GM23338 (cell line): Measurements from ENCODE around the gene EEF1AKMT4. TPM values are rescaled to one million over a fixed set of nuclear protein-coding genes. Genes with fewer than 3 reads are reported as not detected.

ENCODE experiments used
- ATAC-seq: fragments of 200-7000 bp; cut with Tn5 transposase; 3 replicates; pipeline ENCODE4 v1.9.1; 2020
- DNase-seq: peaks from one replicate; pipeline ENCODE4 v3.0.0-alpha.2; 2015; ENCODE audit warnings: low spot score
- H2AFZ ChIP-seq: fragments of 200-600 bp; sonication (generic); 2 replicates; pipeline ENCODE4 v1.8.0; 2016; ENCODE audit warnings: antibody characterized with exemption, mild to moderate bottlenecking, moderate library complexity
- H3F3A ChIP-seq: fragments of 200-600 bp; sonication (generic); replicated peaks from 2 replicates; pipeline ENCODE4 v1.8.0; 2017; ENCODE audit warnings: antibody characterized with exemption, mixed run types, low read depth
- H3K27ac ChIP-seq: fragments of 200-600 bp; sonication (generic); 2 replicates; pipeline ENCODE4 v1.6.1; 2016; ENCODE audit warnings: low read depth
- H3K27me3 ChIP-seq: fragments of 200-600 bp; sonication (generic); 2 replicates; pipeline ENCODE4 v1.8.0; 2016; ENCODE audit warnings: mild to moderate bottlenecking, mixed run types, moderate library complexity; ENCODE audit not compliant: insufficient read depth
- H3K36me3 ChIP-seq: fragments of 200-600 bp; sonication (generic); 2 replicates; pipeline ENCODE4 v1.8.0; 2016; ENCODE audit warnings: mild to moderate bottlenecking; ENCODE audit not compliant: insufficient read depth
- H3K4me1 ChIP-seq: fragments of 200-600 bp; sonication (generic); 2 replicates; pipeline ENCODE4 v1.8.0; 2016; ENCODE audit warnings: mild to moderate bottlenecking, moderate library complexity; ENCODE audit not compliant: insufficient read depth
- H3K4me2 ChIP-seq: fragments of 200-600 bp; sonication (generic); 2 replicates; pipeline ENCODE4 v1.7.1; 2017; ENCODE audit warnings: mixed run types
- H3K4me3 ChIP-seq: fragments of 200-600 bp; sonication (generic); 2 replicates; pipeline ENCODE4 v1.6.1; 2016; ENCODE audit warnings: mixed run types
- H3K79me2 ChIP-seq: fragments of 200-600 bp; sonication (generic); replicated peaks from 2 replicates; pipeline ENCODE4 v1.8.0; 2017; ENCODE audit warnings: mild to moderate bottlenecking; ENCODE audit not compliant: insufficient read depth
- H3K9me2 ChIP-seq: fragments of 200-600 bp; sonication (generic); 2 replicates; pipeline ENCODE4 v1.8.0; 2017; ENCODE audit not compliant: insufficient read depth
- H4K20me1 ChIP-seq: fragments of 200-600 bp; sonication (generic); replicated peaks from 2 replicates; pipeline ENCODE4 v1.8.0; 2017; ENCODE audit warnings: mild to moderate bottlenecking; ENCODE audit not compliant: insufficient read depth
- H3K27ac Mint-ChIP-seq: 2 replicates; pipeline ENCODE4 v1.8.0; 2020; ENCODE audit warnings: inconsistent platforms, mild to moderate bottlenecking, moderate library complexity, mixed read lengths
- H3K27me3 Mint-ChIP-seq: 3 replicates; pipeline ENCODE4 v1.8.0; 2022; ENCODE audit warnings: low read depth, mild to moderate bottlenecking, moderate library complexity, mixed read lengths, inconsistent platforms; ENCODE audit not compliant: insufficient read depth, poor library complexity
- H3K36me3 Mint-ChIP-seq: 3 replicates; pipeline ENCODE4 v1.8.0; 2021; ENCODE audit warnings: low read depth, mild to moderate bottlenecking, inconsistent platforms, moderate library complexity, mixed read lengths
- H3K4me1 Mint-ChIP-seq: 3 replicates; pipeline ENCODE4 v1.8.0; 2020; ENCODE audit warnings: mild to moderate bottlenecking, inconsistent platforms, mixed read lengths
- H3K4me3 Mint-ChIP-seq: 3 replicates; pipeline ENCODE4 v1.8.0; 2021; ENCODE audit warnings: moderate library complexity, mild to moderate bottlenecking, inconsistent platforms, mixed read lengths
- H3K9me3 Mint-ChIP-seq: 3 replicates; pipeline ENCODE4 v1.8.0; 2020; ENCODE audit warnings: moderate library complexity, mild to moderate bottlenecking, inconsistent platforms, mixed read lengths
- CREB1 ChIP-seq: fragments of 250-450 bp; sonication (Bioruptor Pico); IDR thresholded peaks from 2 replicates; pipeline ENCODE4 v1.5.0; 2020; ENCODE audit warnings: low read depth, mild to moderate bottlenecking, moderate library complexity
- ETS1 ChIP-seq: IDR thresholded peaks from 2 replicates; pipeline ENCODE4 v1.6.1; 2016; ENCODE audit warnings: antibody characterized with exemption
- JUNB ChIP-seq: IDR thresholded peaks from one replicate; pipeline ENCODE4 v1.6.1; 2016; ENCODE audit warnings: antibody characterized with exemption; ENCODE audit not compliant: unreplicated experiment
- NANOG ChIP-seq: IDR thresholded peaks from 2 replicates; pipeline ENCODE4 v1.6.1; 2016; ENCODE audit warnings: antibody characterized with exemption, borderline replicate concordance
- POLR2AphosphoS5 ChIP-seq: IDR thresholded peaks from 2 replicates; pipeline ENCODE4 v1.6.1; 2016; ENCODE audit warnings: antibody characterized with exemption, low read depth
- REST ChIP-seq: IDR thresholded peaks from one replicate; pipeline ENCODE4 v1.6.1; 2018; ENCODE audit warnings: antibody characterized with exemption; ENCODE audit not compliant: unreplicated experiment
- STAT1 ChIP-seq: IDR thresholded peaks from one replicate; pipeline ENCODE4 v1.6.1; 2016; ENCODE audit warnings: antibody characterized with exemption; ENCODE audit not compliant: unreplicated experiment
- polyA plus RNA-seq: library from polyadenylated mRNA; unstranded; fragments of >200 nt; fragmentation: Nextera tagmentation; extraction: Ambion mirVana; gene quantifications from 2 replicates; pipeline ENCODE4 v1.2.1, GENCODE V29; 2016
- total RNA-seq: library from RNA; depleted of rRNA; stranded (reverse); fragments of >200 nt; shearing (Covaris generic); gene quantifications from 2 replicates; pipeline ENCODE4 v1.2.3, GENCODE V29; 2014
- TF ChIP-seq, protein P1 (sequence below): fragments of 250-450 bp; sonication (Bioruptor Pico); IDR thresholded peaks from 2 replicates; pipeline ENCODE4 v1.5.0; 2020; ENCODE audit warnings: mild to moderate bottlenecking, moderate library complexity

EEF1AKMT4 gene
- total and polyA plus RNA-seq, 2 experiments from 2014 or later, result 12.9 to 14.3 TPM

GRCh38 chr3:184235381-184236032 is 14.0 kb upstream of the EEF1AKMT4 start:
- H3K4me2 ChIP-seq, result no peak overlapping the region
- no peak for ATAC-seq
- H3K9me3 Mint-ChIP-seq, result no peaks in the 10 kb centered on the region; the same call in 2 of the 3 replicates
- H3K4me3 Mint-ChIP-seq, result no peak overlapping the region
- no peak overlapping the region for H3K4me3 ChIP-seq
- H3K27ac Mint-ChIP-seq, result no peak overlapping the region
- no peak for DNase-seq
- no peaks in the 10 kb centered on the region for H3K36me3 ChIP-seq
- H3K9me2 ChIP-seq, result no peaks in the 10 kb centered on the region
- no peak for TF ChIP-seq NANOG
- no peak overlapping the region for H2AFZ ChIP-seq
- H3K4me1 Mint-ChIP-seq, result peaks cover 11% of the 10 kb centered on the region
- no peaks in the 10 kb centered on the region for H3K4me1 ChIP-seq
- H4K20me1 ChIP-seq, result 0 out of 2 replicates have a peak, but pooled peaks cover 10% of the 10 kb centered on the region
- H3K79me2 ChIP-seq, result no peaks in the 10 kb centered on the region
- H3K36me3 Mint-ChIP-seq, result no peaks in the 10 kb centered on the region; the same call in 2 of the 3 replicates
- H3K27ac ChIP-seq, result no peak overlapping the region
- H3K27me3 Mint-ChIP-seq, result peaks cover 37% of the 10 kb centered on the region
- H3K27me3 ChIP-seq, result peaks cover 44% of the 10 kb centered on the region
- no peaks in the 10 kb centered on the region for H3F3A ChIP-seq

GRCh38 chr3:184236033-184236410 is 13.4 kb upstream of the EEF1AKMT4 start:
- Mint-ChIP-seq H3K9me3 (no peaks in the 10 kb centered on the region; the same call in 2 of the 3 replicates), H3K4me1 (peaks cover 11% of the 10 kb centered on the region), H3K4me3 (no peak overlapping the region), H3K36me3 (no peaks in the 10 kb centered on the region; the same call in 2 of the 3 replicates), H3K27ac (no peak overlapping the region), H3K27me3 (peaks cover 35% of the 10 kb centered on the region)
- H3K9me2 ChIP-seq, result no peaks in the 10 kb centered on the region
- no peaks in the 10 kb centered on the region for H3K4me1 ChIP-seq
- H3F3A ChIP-seq, result no peaks in the 10 kb centered on the region
- TF ChIP-seq ETS1, result no peak
- TF ChIP-seq NANOG, result no peak
- TF ChIP-seq CREB1 (CRISPR knock-in tag), result no peak
- no peak for TF ChIP-seq STAT1
- TF ChIP-seq JUNB, result no peak
- no peak for TF ChIP-seq POLR2AphosphoS5
- no peak for TF ChIP-seq REST
- TF ChIP-seq, protein P1, sequence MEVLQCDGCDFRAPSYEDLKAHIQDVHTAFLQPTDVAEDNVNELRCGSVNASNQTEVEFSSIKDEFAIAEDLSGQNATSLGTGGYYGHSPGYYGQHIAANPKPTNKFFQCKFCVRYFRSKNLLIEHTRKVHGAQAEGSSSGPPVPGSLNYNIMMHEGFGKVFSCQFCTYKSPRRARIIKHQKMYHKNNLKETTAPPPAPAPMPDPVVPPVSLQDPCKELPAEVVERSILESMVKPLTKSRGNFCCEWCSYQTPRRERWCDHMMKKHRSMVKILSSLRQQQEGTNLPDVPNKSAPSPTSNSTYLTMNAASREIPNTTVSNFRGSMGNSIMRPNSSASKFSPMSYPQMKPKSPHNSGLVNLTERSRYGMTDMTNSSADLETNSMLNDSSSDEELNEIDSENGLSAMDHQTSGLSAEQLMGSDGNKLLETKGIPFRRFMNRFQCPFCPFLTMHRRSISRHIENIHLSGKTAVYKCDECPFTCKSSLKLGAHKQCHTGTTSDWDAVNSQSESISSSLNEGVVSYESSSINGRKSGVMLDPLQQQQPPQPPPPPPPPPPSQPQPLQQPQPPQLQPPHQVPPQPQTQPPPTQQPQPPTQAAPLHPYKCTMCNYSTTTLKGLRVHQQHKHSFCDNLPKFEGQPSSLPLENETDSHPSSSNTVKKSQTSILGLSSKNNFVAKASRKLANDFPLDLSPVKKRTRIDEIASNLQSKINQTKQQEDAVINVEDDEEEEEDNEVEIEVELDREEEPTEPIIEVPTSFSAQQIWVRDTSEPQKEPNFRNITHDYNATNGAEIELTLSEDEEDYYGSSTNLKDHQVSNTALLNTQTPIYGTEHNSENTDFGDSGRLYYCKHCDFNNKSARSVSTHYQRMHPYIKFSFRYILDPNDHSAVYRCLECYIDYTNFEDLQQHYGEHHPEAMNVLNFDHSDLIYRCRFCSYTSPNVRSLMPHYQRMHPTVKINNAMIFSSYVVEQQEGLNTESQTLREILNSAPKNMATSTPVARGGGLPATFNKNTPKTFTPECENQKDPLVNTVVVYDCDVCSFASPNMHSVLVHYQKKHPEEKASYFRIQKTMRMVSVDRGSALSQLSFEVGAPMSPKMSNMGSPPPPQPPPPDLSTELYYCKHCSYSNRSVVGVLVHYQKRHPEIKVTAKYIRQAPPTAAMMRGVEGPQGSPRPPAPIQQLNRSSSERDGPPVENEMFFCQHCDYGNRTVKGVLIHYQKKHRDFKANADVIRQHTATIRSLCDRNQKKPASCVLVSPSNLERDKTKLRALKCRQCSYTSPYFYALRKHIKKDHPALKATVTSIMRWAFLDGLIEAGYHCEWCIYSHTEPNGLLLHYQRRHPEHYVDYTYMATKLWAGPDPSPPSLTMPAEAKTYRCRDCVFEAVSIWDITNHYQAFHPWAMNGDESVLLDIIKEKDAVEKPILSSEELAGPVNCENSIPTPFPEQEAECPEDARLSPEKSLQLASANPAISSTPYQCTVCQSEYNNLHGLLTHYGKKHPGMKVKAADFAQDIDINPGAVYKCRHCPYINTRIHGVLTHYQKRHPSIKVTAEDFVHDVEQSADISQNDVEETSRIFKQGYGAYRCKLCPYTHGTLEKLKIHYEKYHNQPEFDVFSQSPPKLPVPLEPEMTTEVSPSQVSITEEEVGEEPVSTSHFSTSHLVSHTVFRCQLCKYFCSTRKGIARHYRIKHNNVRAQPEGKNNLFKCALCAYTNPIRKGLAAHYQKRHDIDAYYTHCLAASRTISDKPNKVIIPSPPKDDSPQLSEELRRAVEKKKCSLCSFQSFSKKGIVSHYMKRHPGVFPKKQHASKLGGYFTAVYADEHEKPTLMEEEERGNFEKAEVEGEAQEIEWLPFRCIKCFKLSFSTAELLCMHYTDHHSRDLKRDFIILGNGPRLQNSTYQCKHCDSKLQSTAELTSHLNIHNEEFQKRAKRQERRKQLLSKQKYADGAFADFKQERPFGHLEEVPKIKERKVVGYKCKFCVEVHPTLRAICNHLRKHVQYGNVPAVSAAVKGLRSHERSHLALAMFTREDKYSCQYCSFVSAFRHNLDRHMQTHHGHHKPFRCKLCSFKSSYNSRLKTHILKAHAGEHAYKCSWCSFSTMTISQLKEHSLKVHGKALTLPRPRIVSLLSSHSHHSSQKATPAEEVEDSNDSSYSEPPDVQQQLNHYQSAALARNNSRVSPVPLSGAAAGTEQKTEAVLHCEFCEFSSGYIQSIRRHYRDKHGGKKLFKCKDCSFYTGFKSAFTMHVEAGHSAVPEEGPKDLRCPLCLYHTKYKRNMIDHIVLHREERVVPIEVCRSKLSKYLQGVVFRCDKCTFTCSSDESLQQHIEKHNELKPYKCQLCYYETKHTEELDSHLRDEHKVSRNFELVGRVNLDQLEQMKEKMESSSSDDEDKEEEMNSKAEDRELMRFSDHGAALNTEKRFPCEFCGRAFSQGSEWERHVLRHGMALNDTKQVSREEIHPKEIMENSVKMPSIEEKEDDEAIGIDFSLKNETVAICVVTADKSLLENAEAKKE (CRISPR knock-in tag), result no peak
- peak; percentile 51 for ATAC-seq
- no peak for DNase-seq
- H3K4me3 ChIP-seq, result no peak overlapping the region
- no peak overlapping the region for H3K27ac ChIP-seq
- H3K4me2 ChIP-seq, result no peak overlapping the region
- H3K79me2 ChIP-seq, result no peaks in the 10 kb centered on the region
- H3K36me3 ChIP-seq, result no peaks in the 10 kb centered on the region
- H3K27me3 ChIP-seq, result peaks cover 44% of the 10 kb centered on the region
- no peak overlapping the region for H2AFZ ChIP-seq
- 0 out of 2 replicates have a peak, but pooled peaks cover 10% of the 10 kb centered on the region for H4K20me1 ChIP-seq
